SK-N-SH treated with all-trans-retinoic acid at 6 μM for 48 hours (cell line): ENCODE data around the gene CSRP1.
"Not testable (repeated sequence)": the region's sequence is repeated elsewhere in the genome, so short reads cannot be mapped to it uniquely, and the experiment has no call there.

Source experiments
- ATAC-seq: fragments of 200-7000 bp; cut with Tn5 transposase; 3 replicates; pipeline ENCODE4 v1.9.1; 2020; ENCODE audit warnings: mild to moderate bottlenecking, moderate library complexity
- BACH2 ChIP-seq: fragments of 250-450 bp; sonication (Bioruptor Pico); IDR thresholded peaks from 2 replicates; pipeline ENCODE4 v1.9.0; 2021; ENCODE audit warnings: mild to moderate bottlenecking, borderline replicate concordance
- CSDC2 ChIP-seq: fragments of 250-450 bp; sonication (Bioruptor Pico); IDR thresholded peaks from 2 replicates; pipeline ENCODE4 v1.5.0; 2020; ENCODE audit warnings: mild to moderate bottlenecking, moderate library complexity
- GLIS3 ChIP-seq: fragments of 250-450 bp; sonication (Bioruptor Pico); IDR thresholded peaks from 2 replicates; pipeline ENCODE4 v1.5.0; 2020; ENCODE audit warnings: mild to moderate bottlenecking, moderate library complexity
- ISL1 ChIP-seq: fragments of 250-450 bp; sonication (Bioruptor Pico); IDR thresholded peaks from 2 replicates; pipeline ENCODE4 v2.1.2; 2022; ENCODE audit warnings: mild to moderate bottlenecking, moderate library complexity
- PPARA ChIP-seq: fragments of 250-450 bp; sonication (Bioruptor Pico); IDR thresholded peaks from 2 replicates; pipeline ENCODE4 v1.5.0; 2020; ENCODE audit warnings: mild to moderate bottlenecking, borderline replicate concordance
- RARB ChIP-seq: fragments of 250-450 bp; sonication (Bioruptor Pico); IDR thresholded peaks from 2 replicates; pipeline ENCODE4 v1.8.0; 2021; ENCODE audit warnings: mild to moderate bottlenecking, moderate library complexity
- TCF4 ChIP-seq: fragments of 250-450 bp; sonication (Bioruptor Pico); IDR thresholded peaks from 2 replicates; pipeline ENCODE4 v1.8.0; 2021; ENCODE audit warnings: mild to moderate bottlenecking, moderate library complexity, borderline replicate concordance
- TOX ChIP-seq: fragments of 250-450 bp; sonication (Bioruptor Pico); IDR thresholded peaks from 2 replicates; pipeline ENCODE4 v1.8.0; 2021; ENCODE audit warnings: mild to moderate bottlenecking, moderate library complexity, borderline replicate concordance
- ZC3H10 ChIP-seq: fragments of 250-450 bp; sonication (Bioruptor Pico); IDR thresholded peaks from 2 replicates; pipeline ENCODE4 v1.5.1; 2021; ENCODE audit warnings: mild to moderate bottlenecking, moderate library complexity
- ZFP3 ChIP-seq: fragments of 250-450 bp; sonication (Bioruptor Pico); IDR thresholded peaks from 2 replicates; pipeline ENCODE4 v1.5.0; 2020; ENCODE audit warnings: mild to moderate bottlenecking, moderate library complexity
- ZNF565 ChIP-seq: fragments of 450-650 bp; formaldehyde crosslinking; conservative IDR thresholded peaks from 2 replicates; pipeline ENCODE4 v1.5.0; 2020; ENCODE audit warnings: low read depth, mild to moderate bottlenecking, moderate library complexity
- ZNF70 ChIP-seq: fragments of 450-650 bp; formaldehyde crosslinking; IDR thresholded peaks from 2 replicates; pipeline ENCODE4 v1.5.0; 2020; ENCODE audit warnings: mild to moderate bottlenecking, moderate library complexity
- ZNF8 ChIP-seq: fragments of 450-650 bp; formaldehyde crosslinking; IDR thresholded peaks from 2 replicates; pipeline ENCODE4 v1.5.0; 2020; ENCODE audit warnings: mild to moderate bottlenecking, moderate library complexity
- TF ChIP-seq, protein P1 (sequence below): fragments of 250-450 bp; sonication (Bioruptor Pico); IDR thresholded peaks from 2 replicates; pipeline ENCODE4 v1.8.0; 2021; ENCODE audit warnings: low read depth, mild to moderate bottlenecking, moderate library complexity, borderline replicate concordance

Gene CSRP1

DNA sequence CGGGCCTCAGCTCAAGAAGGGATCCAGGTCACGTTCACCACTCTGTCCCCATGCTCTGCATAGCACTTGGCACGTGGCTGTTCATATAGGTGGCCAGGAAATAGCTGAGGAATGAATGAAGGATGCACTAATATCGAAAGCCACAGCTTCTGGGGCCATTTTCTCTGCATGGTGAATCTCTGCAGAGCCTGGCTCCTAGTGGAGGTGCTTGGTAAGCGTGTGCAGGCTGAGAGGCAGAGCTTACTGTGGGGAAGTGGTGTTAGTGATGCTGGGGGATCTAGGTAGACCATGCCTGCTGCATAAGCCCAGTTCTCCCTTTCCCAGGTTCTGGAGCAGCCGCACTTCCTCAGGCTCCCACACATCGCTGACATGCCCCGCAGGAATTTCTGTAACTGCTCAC lies 8.3 kb downstream of the CSRP1 start:
- no peak for ATAC-seq
- TF ChIP-seq ISL1 (no peak), ZNF70 (CRISPR knock-in tag) (no peak), CSDC2 (CRISPR knock-in tag) (no peak), RARB (no peak), ZNF565 (CRISPR knock-in tag) (no peak)

- ATAC-seq: no peak
- no peak for TF ChIP-seq ZNF70 (CRISPR knock-in tag)
- TF ChIP-seq, protein P1, sequence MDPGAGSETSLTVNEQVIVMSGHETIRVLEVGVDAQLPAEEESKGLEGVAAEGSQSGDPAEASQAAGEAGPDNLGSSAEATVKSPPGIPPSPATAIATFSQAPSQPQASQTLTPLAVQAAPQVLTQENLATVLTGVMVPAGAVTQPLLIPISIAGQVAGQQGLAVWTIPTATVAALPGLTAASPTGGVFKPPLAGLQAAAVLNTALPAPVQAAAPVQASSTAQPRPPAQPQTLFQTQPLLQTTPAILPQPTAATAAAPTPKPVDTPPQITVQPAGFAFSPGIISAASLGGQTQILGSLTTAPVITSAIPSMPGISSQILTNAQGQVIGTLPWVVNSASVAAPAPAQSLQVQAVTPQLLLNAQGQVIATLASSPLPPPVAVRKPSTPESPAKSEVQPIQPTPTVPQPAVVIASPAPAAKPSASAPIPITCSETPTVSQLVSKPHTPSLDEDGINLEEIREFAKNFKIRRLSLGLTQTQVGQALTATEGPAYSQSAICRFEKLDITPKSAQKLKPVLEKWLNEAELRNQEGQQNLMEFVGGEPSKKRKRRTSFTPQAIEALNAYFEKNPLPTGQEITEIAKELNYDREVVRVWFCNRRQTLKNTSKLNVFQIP (CRISPR knock-in tag): no peak
Measured at GRCh38 chr1:201497935-201498509, 8.9 kb downstream of the CSRP1 start.

- TF ChIP-seq ZNF70 (CRISPR knock-in tag): no peak
- no peak for TF ChIP-seq TCF4 (CRISPR knock-in tag)
- no peak for TF ChIP-seq BACH2 (CRISPR knock-in tag)
- no peak for ATAC-seq
Measured at GRCh38 chr1:201496296-201496690, 10.6 kb downstream of the CSRP1 start.

- ATAC-seq: no peak
- TF ChIP-seq GLIS3 (CRISPR knock-in tag) (no peak), PPARA (no peak)
Measured at GRCh38 chr1:201495551-201496295, 11.2 kb downstream of the CSRP1 start.

DNA sequence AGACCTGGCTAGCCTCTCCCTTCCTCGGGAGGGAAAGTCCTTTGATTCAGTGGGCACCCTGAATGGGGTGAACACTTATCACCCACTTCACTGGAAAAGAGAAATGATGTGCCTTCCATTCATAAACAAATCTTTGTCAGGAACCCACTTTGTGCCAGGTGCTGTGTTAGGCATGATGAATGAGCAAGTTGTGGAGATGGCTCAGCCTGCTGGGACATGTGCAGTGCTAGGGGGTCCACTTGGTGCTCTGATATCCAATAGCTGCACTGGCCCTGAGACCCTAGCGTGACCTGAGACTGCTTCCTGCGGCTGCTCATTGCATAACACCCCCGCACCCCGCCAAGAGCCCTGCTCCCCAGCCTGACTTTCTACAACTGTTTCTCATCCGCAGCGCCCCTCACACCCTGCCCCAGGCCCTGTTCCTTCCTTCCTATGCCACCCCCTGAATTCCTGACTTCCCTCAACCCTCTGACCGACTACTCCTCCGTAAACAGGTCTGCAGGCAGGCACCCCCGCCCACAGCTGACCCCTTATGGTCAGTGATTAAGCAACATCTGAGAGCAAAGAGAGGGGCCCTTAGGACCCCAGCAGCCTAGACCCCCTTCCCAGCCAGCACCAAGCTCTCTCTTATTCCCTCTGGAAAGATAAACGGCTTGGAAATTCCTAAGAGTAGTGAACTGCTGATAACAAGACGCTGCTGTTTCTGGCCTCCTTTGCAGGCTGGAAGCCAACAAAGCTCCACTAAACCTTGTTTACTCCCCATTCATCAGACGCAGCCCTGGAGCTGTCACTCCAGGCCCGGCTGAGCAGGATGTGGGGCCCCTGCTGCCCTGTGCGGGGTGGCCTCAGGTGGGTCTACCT lies 12.9 kb downstream of the CSRP1 start:
- TF ChIP-seq TOX (CRISPR knock-in tag): no peak
- no peak for TF ChIP-seq ZNF8 (CRISPR knock-in tag)
- TF ChIP-seq BACH2 (CRISPR knock-in tag): no peak
- no peak for TF ChIP-seq ZC3H10
- TF ChIP-seq, all 23 proteins: peak for 0
- ATAC-seq: no peak

DNA sequence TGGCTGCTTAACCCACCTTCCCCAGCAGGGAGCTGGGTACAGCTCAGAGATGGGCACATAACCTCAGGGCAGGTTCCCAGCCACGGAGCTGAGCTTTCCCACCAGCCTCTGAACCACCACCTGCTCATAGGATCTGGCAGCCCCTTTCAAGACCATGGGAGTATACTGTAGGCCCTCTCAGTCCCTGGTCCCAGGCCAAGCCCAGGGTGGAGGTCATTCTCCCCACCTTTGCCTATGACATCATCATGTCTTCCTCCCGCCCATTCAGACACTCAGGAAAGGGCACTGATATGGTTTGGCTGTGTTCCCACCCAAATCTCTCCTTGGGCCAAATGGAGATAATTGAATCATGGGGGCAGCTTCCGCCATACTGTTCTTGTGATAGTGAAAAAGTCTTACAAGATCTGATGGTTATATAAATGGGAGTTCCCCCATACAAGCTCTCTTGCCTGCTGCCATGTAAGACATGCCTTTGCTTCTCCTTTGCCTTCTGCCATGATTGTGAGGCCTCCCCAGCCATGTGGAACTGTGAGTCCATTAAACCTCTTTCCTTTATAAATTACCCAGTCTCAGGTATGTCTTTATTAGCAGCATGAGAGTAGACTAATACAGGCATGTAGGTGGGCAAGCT lies 13.8 kb downstream of the CSRP1 start:
- not testable (repeated sequence) for ATAC-seq

GRCh38 chr1:201491896-201492511 lies 14.9 kb downstream of the CSRP1 start:
- TF ChIP-seq ZNF8 (CRISPR knock-in tag) (no peak), CSDC2 (CRISPR knock-in tag) (no peak), PPARA (no peak), ZNF70 (CRISPR knock-in tag) (no peak), GLIS3 (CRISPR knock-in tag) (no peak), ZFP3 (CRISPR knock-in tag) (no peak)
- TF ChIP-seq, protein P1 (CRISPR knock-in tag): no peak
- ATAC-seq: no peak

DNA sequence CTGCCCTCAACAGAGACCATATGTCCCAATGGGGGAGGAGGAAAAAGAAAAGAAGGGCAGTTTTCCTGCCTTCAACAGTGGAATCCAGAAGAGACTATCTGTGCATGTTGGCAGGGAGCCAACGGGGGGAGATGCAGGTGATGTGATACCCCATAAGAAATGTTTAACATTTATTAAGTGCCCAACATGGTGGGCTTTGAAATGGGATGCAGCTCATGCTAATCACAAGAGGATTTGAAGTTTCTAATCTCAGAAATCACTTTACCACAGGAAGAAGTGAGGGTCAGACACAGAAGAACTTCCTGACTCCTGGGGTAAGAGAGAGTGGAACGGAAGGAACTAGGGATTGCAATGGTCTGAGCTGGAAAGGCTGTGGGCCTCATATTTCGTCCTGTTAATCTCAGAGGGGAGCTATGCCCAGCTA lies 16.2 kb downstream of the CSRP1 start:
- 0 out of 3 replicates have a peak, but pooled peaks have one; percentile 3 for ATAC-seq
- TF ChIP-seq ZC3H10: no peak
- TF ChIP-seq ZNF565 (CRISPR knock-in tag): no peak
- TF ChIP-seq, protein P1 (CRISPR knock-in tag): no peak
